HG03175 (cell line): ENCODE results near the gene DNAJA4.

Source experiments
- ATAC-seq: cut with Tn5 transposase; IDR thresholded peaks from one replicate; pipeline ENCODE4 v1.9.1; 2021; ENCODE audit warnings: mild to moderate bottlenecking, moderate library complexity; ENCODE audit not compliant: unreplicated experiment

Gene DNAJA4

DNA sequence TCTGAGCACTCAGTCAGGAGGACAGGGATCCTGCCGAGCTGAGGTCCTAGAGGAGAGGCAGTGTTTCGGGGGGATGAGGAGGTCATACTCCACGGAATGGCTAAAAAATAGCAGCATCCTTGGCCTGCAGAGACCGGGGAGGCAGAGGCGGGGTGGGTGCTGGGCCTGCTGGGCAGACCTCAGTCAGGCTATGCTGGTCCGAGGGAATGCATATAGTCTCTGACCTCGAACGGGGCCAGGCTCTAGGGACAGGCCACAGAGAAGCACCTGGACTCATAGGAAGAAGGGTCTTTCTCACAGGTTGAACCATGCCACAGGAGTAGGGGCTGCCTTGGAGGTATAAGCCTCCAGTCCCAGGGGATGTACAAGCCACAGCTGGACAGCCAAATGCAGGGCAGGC, 49.0 kb downstream of the DNAJA4 start:
- no peak for ATAC-seq

DNA sequence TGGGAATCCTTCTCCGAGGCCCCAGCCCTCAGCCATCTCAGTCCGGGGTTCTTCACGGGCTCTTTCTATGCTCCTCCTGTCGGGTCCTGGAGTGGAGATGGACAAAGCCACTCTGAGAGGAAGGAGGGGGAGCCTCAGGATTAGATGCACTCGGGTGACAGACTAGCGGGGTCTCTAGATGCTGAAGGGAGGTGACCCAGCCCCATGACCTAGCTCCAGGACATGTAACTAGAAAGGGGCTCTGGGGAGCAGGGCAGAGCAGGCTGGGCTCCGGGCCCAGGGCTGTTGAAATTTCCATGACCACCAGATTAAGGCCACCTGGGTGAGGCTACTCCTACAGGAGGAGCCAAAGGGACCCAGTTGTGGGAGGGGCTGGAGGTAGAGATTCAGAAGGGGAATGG, 49.8 kb downstream of the DNAJA4 start:
- no peak for ATAC-seq

DNA sequence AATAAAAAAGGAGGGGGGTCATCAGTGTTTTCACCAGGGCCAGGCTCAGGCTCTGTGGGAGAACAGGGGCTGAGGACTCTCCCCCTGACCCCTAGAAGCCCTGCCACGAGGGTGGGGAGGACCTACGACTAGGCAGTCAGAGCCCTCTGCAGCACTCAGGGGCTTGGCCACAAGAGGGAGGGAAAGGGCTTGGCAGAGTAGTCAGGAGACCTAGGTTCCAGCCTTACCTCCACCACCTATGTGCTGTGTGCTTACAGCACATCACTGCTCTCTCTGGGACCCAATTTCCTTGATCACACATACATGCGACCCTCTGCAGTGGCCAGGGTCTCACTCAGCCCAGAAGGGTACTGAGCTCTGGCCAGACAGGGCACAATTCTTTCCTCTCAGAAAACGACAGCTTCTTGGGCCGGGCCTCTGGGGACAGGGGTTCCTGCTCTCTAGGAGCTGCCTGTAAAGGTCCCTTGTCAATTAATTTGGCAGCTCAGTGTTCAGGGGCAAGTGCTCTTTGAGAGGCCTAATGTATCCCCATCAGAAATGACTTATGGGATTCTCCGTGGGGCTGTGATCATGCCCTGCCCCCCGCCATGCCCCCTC, 51.4 kb downstream of the DNAJA4 start:
- no peak for ATAC-seq

DNA sequence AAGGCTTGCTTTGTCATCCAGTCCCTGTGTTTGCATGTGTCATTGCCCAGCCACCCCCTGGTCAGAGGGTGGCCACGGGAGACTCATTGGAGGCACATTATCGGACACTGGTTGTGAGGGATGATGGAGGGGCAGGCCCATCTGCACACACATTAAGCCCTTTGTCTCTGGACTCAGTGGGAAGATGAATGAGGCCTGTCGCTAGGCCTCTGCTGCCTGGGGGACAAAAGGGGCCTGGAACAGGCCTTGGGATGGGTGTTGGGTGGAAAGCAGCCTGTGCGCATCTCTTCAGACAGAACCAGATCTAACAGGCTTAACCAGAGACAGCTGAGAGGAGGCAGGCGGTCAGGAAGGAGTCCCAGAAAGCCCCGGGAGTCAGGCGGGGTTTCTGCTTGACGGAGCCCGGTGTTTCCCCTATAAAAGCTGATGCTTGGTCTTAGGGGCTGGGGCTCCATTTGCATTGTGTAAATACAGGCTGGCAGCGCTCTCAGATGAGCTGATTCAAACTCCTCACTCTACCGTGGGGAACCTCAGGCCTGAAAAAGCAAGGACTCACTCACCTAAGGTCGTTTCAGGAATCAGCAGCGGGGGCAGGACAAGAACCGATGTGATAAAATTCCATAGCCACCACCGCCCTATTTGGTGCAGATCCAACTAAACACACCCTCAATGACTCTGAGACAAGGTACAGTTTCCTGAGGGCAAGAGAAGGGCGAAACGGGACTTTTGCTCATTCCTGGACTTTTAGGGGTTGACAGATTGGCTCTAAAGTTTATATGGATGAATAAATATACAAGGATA, 52.1 kb downstream of the DNAJA4 start:
- no peak for ATAC-seq

DNA sequence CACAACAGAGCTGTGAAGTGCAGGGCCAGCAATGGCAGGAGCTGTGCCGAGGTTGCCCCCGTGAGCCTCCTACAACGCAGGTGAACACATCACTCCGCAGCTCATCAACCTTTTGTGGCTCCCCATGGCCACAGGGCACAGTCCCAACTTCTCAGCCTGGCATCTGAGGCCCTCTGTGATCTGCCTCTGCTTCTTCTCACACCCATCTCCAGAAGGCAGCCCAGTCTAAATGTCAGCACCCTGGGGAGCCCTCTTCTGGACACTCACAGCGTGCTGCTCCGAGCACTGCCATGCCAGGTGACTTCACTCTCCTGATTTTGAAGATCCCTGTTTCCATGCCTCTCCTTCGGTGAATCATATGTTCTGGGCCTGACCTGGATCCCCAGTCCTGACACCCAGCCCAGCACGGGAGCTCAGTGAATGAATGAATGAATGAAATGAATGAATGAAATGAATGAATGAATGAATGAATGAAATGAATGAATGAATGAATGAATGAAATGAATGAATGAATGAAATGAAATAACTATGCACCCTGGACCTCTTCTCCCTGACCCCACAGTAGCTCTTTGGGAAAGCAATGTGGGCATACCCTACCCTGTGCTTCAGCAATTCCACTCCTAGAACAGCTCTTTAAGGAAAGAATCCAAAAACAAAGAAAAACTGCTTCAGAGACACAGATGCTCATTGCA, 52.9 kb downstream of the DNAJA4 start:
- no peak for ATAC-seq

DNA sequence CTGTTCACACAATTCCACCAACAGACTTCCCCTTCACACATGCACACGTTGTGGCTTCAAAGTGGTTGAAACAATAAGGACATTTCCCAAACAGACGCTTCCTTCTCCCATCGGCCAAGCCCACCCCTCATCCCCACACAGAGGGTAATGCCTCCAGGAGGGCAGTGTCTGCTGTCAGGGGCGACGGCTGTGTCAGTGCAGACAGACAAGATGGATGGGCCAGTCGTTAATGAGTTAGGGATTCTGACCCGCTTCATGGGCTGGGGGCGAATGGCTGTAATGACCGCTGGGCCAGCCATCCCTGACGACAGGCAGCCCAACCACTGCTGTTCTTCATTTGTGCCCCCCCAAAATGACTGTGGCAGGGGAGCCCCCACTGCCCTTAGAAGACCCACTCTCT, 55.2 kb downstream of the DNAJA4 start:
- ATAC-seq = no peak

DNA sequence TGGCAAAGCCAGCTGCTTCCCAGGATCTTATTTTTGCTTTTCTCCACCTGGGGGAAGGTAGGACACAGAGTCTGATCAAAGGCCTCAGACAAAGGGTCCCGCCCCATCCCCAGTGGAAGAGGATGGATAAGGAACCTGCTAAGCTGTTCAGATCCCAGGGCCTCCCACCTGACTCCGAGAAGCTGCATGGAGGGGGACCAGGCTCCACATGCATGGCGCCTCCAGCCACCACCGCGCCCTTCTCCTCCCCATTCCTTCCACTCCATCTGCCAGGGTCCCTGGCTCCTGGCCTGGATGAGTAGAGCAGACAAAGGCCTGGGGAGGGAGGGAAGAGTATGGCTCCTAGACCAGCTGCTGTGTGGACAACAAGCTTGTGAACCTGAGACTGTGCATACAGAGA, 55.8 kb downstream of the DNAJA4 start:
- ATAC-seq = no peak

DNA sequence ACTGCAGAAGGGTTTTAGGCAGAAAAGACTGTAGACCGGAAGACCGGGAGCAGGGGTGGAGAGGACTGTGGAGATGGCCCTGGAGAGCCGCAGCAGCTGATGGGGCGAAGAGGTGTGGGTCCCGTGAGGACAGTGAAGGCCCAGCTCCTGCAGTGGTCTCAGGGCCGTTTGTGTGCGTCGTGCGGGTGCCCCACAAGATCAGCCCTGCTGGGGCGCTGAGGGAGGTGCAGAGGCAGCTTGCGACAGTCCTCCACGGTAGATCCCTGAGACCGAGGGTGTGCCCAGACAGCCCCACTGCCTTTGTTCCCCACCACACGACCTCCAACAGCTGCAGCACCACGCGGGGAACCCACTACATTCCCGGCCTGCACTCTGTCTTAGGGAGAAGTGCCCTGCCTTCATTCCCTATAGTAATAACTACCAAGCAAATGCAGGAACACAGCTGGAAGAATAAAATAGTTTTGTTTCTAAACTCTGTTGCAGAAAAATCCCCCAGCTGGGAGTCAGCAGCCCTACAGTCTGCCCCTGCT, 56.7 kb downstream of the DNAJA4 start:
- ATAC-seq = no peak

DNA sequence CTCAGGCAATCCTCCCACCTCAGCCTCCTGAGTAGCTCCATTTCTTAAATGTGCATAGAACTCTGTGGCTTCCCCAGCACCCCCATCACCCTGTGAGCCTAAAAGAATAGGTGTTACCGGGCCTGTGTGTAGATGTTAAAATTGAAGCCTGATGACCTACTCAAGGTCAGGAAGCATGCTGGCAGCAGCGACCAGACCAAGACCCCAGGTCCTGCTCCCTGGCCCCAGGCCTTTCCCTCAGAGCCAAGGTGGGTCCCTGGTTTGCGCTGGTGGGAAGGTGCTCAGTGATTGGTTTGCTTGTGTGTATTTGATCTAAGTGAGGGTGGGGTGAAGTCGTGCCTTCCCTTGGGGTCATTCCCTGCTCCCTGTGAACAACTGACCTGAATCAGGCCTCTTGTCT, 57.4 kb downstream of the DNAJA4 start:
- ATAC-seq = no peak

DNA sequence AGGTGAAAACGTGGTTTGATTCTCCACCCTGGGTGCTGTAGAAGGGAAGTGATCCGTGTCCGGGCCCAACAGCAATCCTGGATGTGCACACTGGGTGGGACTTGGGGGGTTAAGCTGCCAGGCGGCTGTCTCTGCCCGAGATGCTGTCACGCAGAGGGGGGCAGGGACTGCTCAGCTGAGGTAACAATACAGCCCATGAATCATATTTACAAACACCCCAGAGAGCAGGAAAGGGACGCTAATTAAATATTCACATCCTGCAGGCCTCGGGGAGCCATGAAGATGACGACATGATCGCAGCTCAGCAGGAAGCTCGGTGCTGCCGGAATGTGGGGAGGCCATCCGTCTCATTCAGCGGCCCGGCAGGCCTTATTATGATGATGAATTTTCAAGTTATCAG, 57.9 kb downstream of the DNAJA4 start:
- no peak for ATAC-seq

DNA sequence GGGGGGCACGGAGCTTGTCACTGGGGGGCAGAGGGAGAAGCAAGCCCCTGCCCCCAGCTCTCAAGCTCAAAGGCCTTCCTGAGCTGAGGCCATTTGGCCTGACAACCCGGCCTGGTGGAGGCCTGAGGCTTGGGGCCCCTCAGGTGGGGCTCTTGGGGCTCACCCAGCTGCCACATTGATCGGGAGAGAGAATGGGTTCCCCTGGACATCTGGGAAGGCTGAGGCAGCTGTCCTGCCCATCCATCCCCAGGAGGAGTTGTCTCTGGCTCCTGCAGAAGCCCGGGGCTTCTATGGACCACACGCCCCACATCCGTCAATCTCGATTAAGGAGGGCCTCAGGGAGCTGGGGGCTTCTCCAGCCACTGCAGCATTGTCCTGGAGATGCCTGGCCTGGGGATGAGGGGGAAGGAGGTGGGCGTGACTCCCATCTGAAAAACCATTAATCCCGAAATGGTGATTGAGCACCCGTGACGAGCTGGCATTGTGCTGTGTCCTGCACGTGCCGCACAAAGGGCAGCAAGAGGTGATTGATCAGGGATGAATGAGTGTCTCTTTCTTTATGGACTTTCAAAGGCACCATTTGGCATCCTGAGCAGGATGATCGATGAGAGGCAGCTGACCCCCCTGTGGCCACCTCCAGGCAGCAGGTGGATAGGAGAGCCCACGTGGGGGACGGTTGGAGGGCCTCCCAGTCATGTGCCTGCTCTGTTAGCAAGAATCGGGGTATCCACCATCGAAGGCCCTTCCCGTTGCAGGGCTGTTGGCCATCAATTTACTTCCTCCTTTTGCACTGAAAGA, 58.6 kb downstream of the DNAJA4 start:
- ATAC-seq = no peak

DNA sequence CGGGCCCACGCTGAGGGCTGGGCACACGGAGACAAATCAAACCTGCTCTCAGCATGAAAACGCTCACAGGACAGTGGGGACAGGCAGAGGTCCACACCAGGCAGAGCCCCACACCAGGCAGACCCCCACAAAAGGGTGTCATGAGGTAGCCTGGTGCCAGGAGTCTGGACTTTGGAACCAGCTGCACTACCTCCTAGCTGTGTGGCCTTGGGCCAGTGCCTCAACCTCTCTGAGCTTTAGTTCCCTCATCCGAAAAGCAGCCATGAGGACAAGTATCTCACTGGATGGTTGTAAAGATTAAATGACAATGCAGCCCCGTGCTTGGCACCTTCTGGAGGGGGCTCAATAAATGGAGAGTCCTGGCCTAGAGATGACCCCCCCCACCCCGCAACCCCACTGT, 59.3 kb downstream of the DNAJA4 start:
- ATAC-seq = no peak

DNA sequence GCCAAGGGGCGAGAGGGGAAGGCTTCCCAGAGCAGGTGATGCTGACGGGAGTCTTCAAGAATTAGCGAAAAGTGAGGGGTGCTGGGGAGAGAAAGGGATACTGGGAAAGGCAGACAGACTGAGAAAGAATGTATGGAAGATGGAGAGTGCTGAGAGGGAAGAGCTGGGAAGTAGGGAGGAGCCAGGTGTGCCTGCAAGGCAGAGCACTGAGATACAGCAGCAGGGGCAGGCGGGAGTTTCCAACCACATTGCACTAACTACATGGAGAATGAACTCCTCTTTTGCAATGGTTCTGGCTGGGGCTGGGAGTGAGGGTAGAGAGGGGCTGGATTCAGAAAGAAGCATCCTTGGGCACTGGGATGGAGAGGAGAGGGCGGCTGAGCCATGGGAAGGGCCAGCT, 59.8 kb downstream of the DNAJA4 start:
- ATAC-seq = no peak

DNA sequence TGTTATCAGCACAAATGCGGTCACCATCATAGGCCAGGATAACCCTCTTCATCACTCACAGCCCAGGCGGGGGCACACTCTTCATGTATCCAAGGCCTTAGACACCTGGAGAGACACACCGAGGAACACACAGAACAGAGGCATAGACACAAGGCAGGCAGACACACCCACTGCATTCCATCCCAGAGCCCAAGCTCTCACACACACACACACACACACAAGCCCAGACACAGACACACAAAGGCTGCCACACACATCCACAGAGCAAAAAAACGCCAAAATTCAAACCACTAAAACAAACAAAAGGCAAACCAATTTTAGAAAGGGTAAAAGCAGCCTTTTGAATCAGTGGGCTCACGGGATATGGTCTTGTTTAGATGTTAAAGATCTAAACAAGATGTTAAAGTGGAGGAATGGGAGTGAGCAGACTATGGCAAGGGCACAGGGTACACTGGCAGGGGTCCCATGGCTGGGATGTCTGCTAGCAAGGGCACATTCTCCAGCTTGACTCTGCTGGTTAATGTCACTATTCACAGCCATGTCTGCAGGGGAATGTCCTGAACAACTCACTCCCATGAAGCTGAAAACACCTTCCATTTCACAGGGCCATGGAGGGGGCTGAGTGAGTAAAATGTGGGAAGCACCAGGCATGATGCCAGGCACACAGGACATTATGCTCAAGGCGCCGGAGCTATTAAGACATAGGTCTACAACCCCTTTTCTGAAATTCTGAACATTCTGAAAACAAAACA, 60.9 kb downstream of the DNAJA4 start:
- no peak for ATAC-seq

DNA sequence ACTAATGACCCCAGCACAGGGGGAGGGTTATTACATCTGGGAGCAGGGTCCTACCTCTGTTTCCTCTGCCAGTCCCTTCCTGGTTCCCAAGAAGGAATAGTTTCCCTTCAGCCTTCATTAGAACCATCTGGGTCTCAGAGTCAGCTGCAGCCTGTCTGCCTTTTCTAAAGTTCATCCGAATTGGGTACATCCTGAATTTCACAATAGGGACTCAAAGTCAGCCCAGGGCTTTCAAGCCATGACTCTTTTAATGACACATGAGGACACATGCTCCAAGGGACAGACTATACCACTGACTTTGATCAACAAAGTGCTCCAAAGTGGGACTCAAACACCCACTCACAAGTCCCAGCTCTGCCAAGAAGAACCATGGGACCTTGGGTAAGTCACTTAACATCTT, 63.1 kb downstream of the DNAJA4 start:
- no peak for ATAC-seq

DNA sequence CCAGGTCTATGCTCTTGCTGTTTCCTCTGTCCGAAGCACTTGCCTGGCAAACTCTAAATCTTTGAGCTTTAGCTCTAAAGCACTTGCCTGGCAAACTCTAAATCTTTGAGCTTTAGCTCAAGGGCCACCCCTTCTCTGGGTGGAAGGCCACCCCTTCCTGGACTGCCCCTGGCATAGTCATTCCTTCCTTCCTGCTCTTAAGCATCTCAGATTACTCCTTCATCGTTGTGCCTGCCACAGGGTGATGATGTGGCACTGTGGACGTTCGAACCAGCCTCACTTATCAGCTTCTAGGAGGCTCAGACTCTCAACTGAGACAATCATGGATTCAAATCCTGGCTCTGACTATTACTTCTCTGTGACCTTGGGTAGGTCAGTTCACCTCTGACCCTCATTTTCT, 65.3 kb downstream of the DNAJA4 start:
- ATAC-seq = no peak
